BLaER1 treated with 17β-estradiol and CSF1 and Interleukin-3, amounts not matched to agents 10 nM and 100 nM (cell line): ENCODE measurements around the gene TFF2.

ENCODE experiments used
- H3K27ac ChIP-seq, 11 experiments: shearing (Covaris generic); formaldehyde crosslinking; 2 replicates each; pipeline ENCODE4 v1.8.1; 2022
- H3K27me3 ChIP-seq, 11 experiments: shearing (Covaris generic); formaldehyde crosslinking; 2 replicates each; pipeline ENCODE4 v1.8.1; 2022
- H3K36me3 ChIP-seq, 11 experiments: shearing (Covaris generic); formaldehyde crosslinking; 2 replicates each; pipeline ENCODE4 v1.8.1; 2022
- H3K4me1 ChIP-seq, 10 experiments: shearing (Covaris generic); formaldehyde crosslinking; 2 replicates each; pipeline ENCODE4 v1.8.1; 2022
- H3K4me2 ChIP-seq, 11 experiments: shearing (Covaris generic); formaldehyde crosslinking; 2 replicates each; pipeline ENCODE4 v1.8.1; 2022
- H3K4me3 ChIP-seq, 10 experiments: shearing (Covaris generic); formaldehyde crosslinking; 2 replicates each; pipeline ENCODE4 v1.8.1; 2022
- H3K9ac ChIP-seq, 11 experiments: shearing (Covaris generic); formaldehyde crosslinking; 2 replicates each; pipeline ENCODE4 v1.8.1; 2022
- H3K9me3 ChIP-seq, 11 experiments: shearing (Covaris generic); formaldehyde crosslinking; replicated peaks in 1 of 11; 2 replicates each; pipeline ENCODE4 v1.8.1; 2022
- H4K20me1 ChIP-seq, 11 experiments: shearing (Covaris generic); formaldehyde crosslinking; 2 replicates each; pipeline ENCODE4 v1.8.1; 2022
- Cebpa-rat ChIP-seq, 11 experiments: shearing (Covaris generic); IDR thresholded peaks; 2 replicates each; pipeline ENCODE4 v1.8.1; 2022

TFF2 gene

GRCh38 chr21:42348762-42349161 is 2.0 kb downstream of the TFF2 start:
- no peaks in the 10 kb centered on the region for H3K36me3 ChIP-seq
- TF ChIP-seq Cebpa-rat (IDR thresholded peaks at IDR 0.05): peak in 1 of 11 experiments; percentile 12; a peak in 1 of 22 replicates
- no peak overlapping the region for H3K4me2 ChIP-seq
- H3K4me3 ChIP-seq: no peak overlapping the region
- peaks cover 0 to 19% (median 6%) of the 10 kb centered on the region in 11 experiments; a peak in 14 of 22 replicates for H3K9me3 ChIP-seq
- no peak overlapping the region for H3K27ac ChIP-seq
- H3K27me3 ChIP-seq: no peaks in the 10 kb centered on the region
- H3K9ac ChIP-seq: no peak overlapping the region
- peaks cover 0 to 11% (median 5%) of the 10 kb centered on the region in 10 experiments; a peak in 12 of 20 replicates for H3K4me1 ChIP-seq
- H4K20me1 ChIP-seq: no peaks in the 10 kb centered on the region

- Histone ChIP-seq H3K36me3 (no peaks in the 10 kb centered on the region), H3K9ac (no peak overlapping the region), H3K4me2 (peak overlapping the region in 2 of 11 experiments; percentile 18 to 21; a peak in 2 of 22 replicates), H3K4me3 (no peak overlapping the region), H3K27ac (no peak overlapping the region), H3K27me3 (no peaks in the 10 kb centered on the region), H3K4me1 (peaks cover 0 to 10% (median 0%) of the 10 kb centered on the region in 10 experiments; a peak in 2 of 20 replicates), H4K20me1 (no peaks in the 10 kb centered on the region), H3K9me3 (peaks cover 0 to 13% (median 6%) of the 10 kb centered on the region in 11 experiments; a peak in 11 of 22 replicates)
- no peak for TF ChIP-seq Cebpa-rat (IDR thresholded peaks at IDR 0.05)
Observed at GRCh38 chr21:42347601-42348327, 3.0 kb downstream of the TFF2 start.

GRCh38 chr21:42346866-42347600 is 3.8 kb downstream of the TFF2 start:
- peak overlapping the region in 1 of 11 experiments; percentile 21; a peak in 1 of 22 replicates for H3K4me2 ChIP-seq
- TF ChIP-seq Cebpa-rat (IDR thresholded peaks at IDR 0.05): no peak
- H3K4me3 ChIP-seq: no peak overlapping the region
- H3K9me3 ChIP-seq: peaks cover 0 to 13% (median 6%) of the 10 kb centered on the region in 11 experiments; a peak in 11 of 22 replicates
- H3K27me3 ChIP-seq: no peaks in the 10 kb centered on the region
- H4K20me1 ChIP-seq: no peaks in the 10 kb centered on the region
- H3K9ac ChIP-seq: no peak overlapping the region
- H3K4me1 ChIP-seq: peaks cover 0 to 10% (median 0%) of the 10 kb centered on the region in 10 experiments; a peak in 1 of 20 replicates
- no peak overlapping the region for H3K27ac ChIP-seq
- no peaks in the 10 kb centered on the region for H3K36me3 ChIP-seq

GRCh38 chr21:42346441-42346840 is 4.4 kb downstream of the TFF2 start:
- no peak for TF ChIP-seq Cebpa-rat (IDR thresholded peaks at IDR 0.05)
- H3K4me2 ChIP-seq: no peak overlapping the region

GRCh38 chr21:42344631-42345030 is 6.2 kb downstream of the TFF2 start:
- TF ChIP-seq Cebpa-rat (IDR thresholded peaks at IDR 0.05): no peak
- H3K9ac ChIP-seq: no peak overlapping the region

More at GRCh38 chr21:42346441-42346840, 4.4 kb downstream of the TFF2 start:
- Histone ChIP-seq H3K4me3 (no peak overlapping the region), H3K27ac (no peak overlapping the region), H3K4me1 (peaks cover 0 to 10% (median 0%) of the 10 kb centered on the region in 10 experiments; a peak in 1 of 20 replicates), H3K9ac (no peak overlapping the region), H3K27me3 (no peaks in the 10 kb centered on the region), H3K36me3 (no peaks in the 10 kb centered on the region), H3K9me3 (peaks cover 0 to 13% (median 6%) of the 10 kb centered on the region in 11 experiments; a peak in 11 of 22 replicates), H4K20me1 (no peaks in the 10 kb centered on the region)

GRCh38 chr21:42343963-42344510 is 6.8 kb downstream of the TFF2 start:
- Histone ChIP-seq H3K27ac (no peak overlapping the region), H3K9me3 (peaks cover 0 to 13% (median 6%) of the 10 kb centered on the region in 11 experiments; a peak in 11 of 22 replicates), H3K27me3 (no peaks in the 10 kb centered on the region), H4K20me1 (no peaks in the 10 kb centered on the region), H3K4me3 (no peak overlapping the region), H3K36me3 (no peaks in the 10 kb centered on the region), H3K4me2 (no peak overlapping the region), H3K4me1 (peaks cover 0 to 10% (median 0%) of the 10 kb centered on the region in 10 experiments; a peak in 1 of 20 replicates), H3K9ac (no peak overlapping the region)
- TF ChIP-seq Cebpa-rat (IDR thresholded peaks at IDR 0.05): no peak

More at GRCh38 chr21:42344631-42345030, 6.2 kb downstream of the TFF2 start:
- Histone ChIP-seq H3K36me3 (no peaks in the 10 kb centered on the region), H3K9me3 (peaks cover 0 to 13% (median 6%) of the 10 kb centered on the region in 11 experiments; a peak in 11 of 22 replicates), H3K27ac (no peak overlapping the region), H3K4me1 (peaks cover 0 to 10% (median 0%) of the 10 kb centered on the region in 10 experiments; a peak in 1 of 20 replicates), H3K4me3 (no peak overlapping the region), H3K27me3 (no peaks in the 10 kb centered on the region), H3K4me2 (no peak overlapping the region), H4K20me1 (no peaks in the 10 kb centered on the region)

GRCh38 chr21:42343556-42343955 is 7.2 kb downstream of the TFF2 start:
- no peaks in the 10 kb centered on the region for H3K36me3 ChIP-seq
- no peak for TF ChIP-seq Cebpa-rat (IDR thresholded peaks at IDR 0.05)
- H3K4me3 ChIP-seq: no peak overlapping the region
- peaks cover 0 to 8% (median under 1%) of the 10 kb centered on the region in 11 experiments; a peak in 9 of 22 replicates for H3K9me3 ChIP-seq
- no peaks in the 10 kb centered on the region for H4K20me1 ChIP-seq
- H3K4me1 ChIP-seq: peaks cover 0 to 10% (median 0%) of the 10 kb centered on the region in 10 experiments; a peak in 1 of 20 replicates
- no peaks in the 10 kb centered on the region for H3K27me3 ChIP-seq
- no peak overlapping the region for H3K9ac ChIP-seq
- no peak overlapping the region for H3K27ac ChIP-seq
- H3K4me2 ChIP-seq: no peak overlapping the region; a peak in 1 of 22 replicates

- peaks cover 0 to 6% (median 0%) of the 10 kb centered on the region in 11 experiments; a peak in 1 of 22 replicates for H3K9me3 ChIP-seq
- no peak for TF ChIP-seq Cebpa-rat (IDR thresholded peaks at IDR 0.05)
- H3K27ac ChIP-seq: no peak overlapping the region
- no peaks in the 10 kb centered on the region for H3K27me3 ChIP-seq
- no peak overlapping the region for H3K9ac ChIP-seq
- H3K4me2 ChIP-seq: no peak overlapping the region
- H3K4me1 ChIP-seq: peaks cover 0 to 10% (median 0%) of the 10 kb centered on the region in 10 experiments; a peak in 3 of 20 replicates
- no peaks in the 10 kb centered on the region for H3K36me3 ChIP-seq
- H3K4me3 ChIP-seq: no peak overlapping the region
- H4K20me1 ChIP-seq: no peaks in the 10 kb centered on the region
Observed at GRCh38 chr21:42343101-42343500, 7.7 kb downstream of the TFF2 start.
